Psoas muscle (tissue), 8 donors: ENCODE measurements around the gene TEKT5. TPM values are rescaled to one million over a fixed set of nuclear protein-coding genes. Genes with fewer than 3 reads are reported as not detected.
"Not testable (repeated sequence)": the region's sequence is repeated elsewhere in the genome, so short reads cannot be mapped to it uniquely, and the experiment has no call there.

Source experiments
- ATAC-seq, 4 donors: fragments of 200-7000 bp; cut with Tn5 transposase; one replicate each; pipeline ENCODE4 v1.9.1; 2020; ENCODE audit warnings: moderate library complexity in 3 of 4, mild to moderate bottlenecking in 2 of 4
- DNase-seq, 2 donors: peaks; one replicate each; pipeline ENCODE4 v3.0.0-alpha.2; 2020
- H3K27ac ChIP-seq: fragments of 200-600 bp; one replicate; pipeline ENCODE4 v1.8.0; 2022
- H3K27me3 ChIP-seq, 3 donors: fragments of 200-600 bp in 1 of 3; one replicate each; pipeline versions ENCODE4 v1.6.1 to v1.8.0; 2013 to 2022; ENCODE audit warnings: low read length in 2 of 3, mild to moderate bottlenecking in 2 of 3, moderate library complexity in 1 of 3; ENCODE audit not compliant: insufficient read depth in 3 of 3
- H3K36me3 ChIP-seq, 2 donors: fragments of 200-600 bp in 1 of 2; one replicate each; pipeline versions ENCODE4 v1.6.1 to v1.8.0; 2013 to 2022; ENCODE audit warnings: low read depth in 1 of 2, mild to moderate bottlenecking in 1 of 2, moderate library complexity in 1 of 2; ENCODE audit not compliant: insufficient read depth in 1 of 2
- H3K4me1 ChIP-seq: fragments of 200-600 bp; one replicate; pipeline ENCODE4 v1.8.0; 2022
- H3K4me3 ChIP-seq: fragments of 200-600 bp; one replicate; pipeline ENCODE4 v1.8.0; 2022; ENCODE audit warnings: mild to moderate bottlenecking
- H3K9me3 ChIP-seq: fragments of 200-600 bp; one replicate; pipeline ENCODE4 v1.8.0; 2022
- CTCF ChIP-seq: fragments of 200-600 bp; IDR thresholded peaks from one replicate; pipeline ENCODE4 v1.8.0; 2022; ENCODE audit warnings: antibody characterized with exemption
- WGBS, 3 donors: extraction: QIAGEN DNeasy Blood & Tissue Kit; methylation state at CpG; one replicate each; pipeline versions ENCODE4 v1.1.6 to v1.1.7; 2013; 5-methylcytosine and 5-hydroxymethylcytosine counted together
- intact Hi-C, 2 donors: fragments of 100-400 bp; cut with DNase I; formaldehyde crosslinking; loops; one replicate each; pipeline versions ENCODE4 v1.11.0 to v1.14.2; 2022
- long read RNA-seq, 2 donors: library from polyadenylated mRNA; unstranded; transcript quantifications; one replicate each; pipeline ENCODE4 v2.0.0, GENCODE V29; 2021
- polyA plus RNA-seq, 3 donors: library from polyadenylated mRNA; stranded (reverse); fragments of 200-250 nt; gene quantifications; one replicate each; pipeline ENCODE4 v1.2.3, GENCODE V29; 2013
- total RNA-seq, 4 donors: library from RNA; stranded (reverse); fragmentation: NEBNext Ultra II Directional in 2 of 4; extraction: Animal tissue kit (Norgen Biotek cat#: 25700) in 2 of 4; gene quantifications; one replicate each; pipeline versions ENCODE4 v1.2.1 to v1.2.4, GENCODE V29; 2021 to 2023
- donor health status: healthy with polysubstance abuse.
- donor health status: DM: no; HTN: no; CAD: no; lungs with moderate emphysema.
- donor health status: Bipolar disorder and iron deficiency.
- donor health status: healthy.
- donor health status: DM: yes; HTN: yes; CAD: no.
- donor health status: DM: no; HTN: no; CAD: no.
- donor health status: DM: no; HTN: no; CAD: no.
- donor health status: DM: yes; HTN: yes; CAD: no.

TEKT5 gene
- total RNA-seq (not detected), polyA plus RNA-seq (not detected)
- long read RNA-seq, donor 1 = 0 reads
- long read RNA-seq, donor 2 = 0 reads

GRCh38 chr16:10694830-10695229 lies at the start of gene TEKT5:
Gene TEKT5 (minus strand): TSS chr16:10694930. CDS start chr16:10694873, 57 bp downstream.
- H3K27ac ChIP-seq = no peak within 1 kb of the TSS
- H3K36me3 ChIP-seq = no peaks in the 10 kb centered on the region
- WGBS, 3 donors = 68 to 80% (median 74%) methylated on average over 5 of the region's 5 CpGs
- TF ChIP-seq CTCF = no peak
- intact Hi-C loops = no loop called here
- H3K9me3 ChIP-seq = no peaks in the 10 kb centered on the region
- H3K27me3 ChIP-seq = peaks cover 0 to 3% (median 0%) of the 10 kb centered on the region in 3 donors
- no peak for ATAC-seq
- no peak within 1 kb of the TSS for H3K4me3 ChIP-seq
- H3K4me1 ChIP-seq = no peaks in the 10 kb centered on the region
- no peak for DNase-seq

GRCh38 chr16:10743610-10744369 lies 49.1 kb upstream of the TEKT5 start, which contains the start of gene NUBP1:
Gene NUBP1 (plus strand): TSS chr16:10743842. CDS start chr16:10743864, 22 bp downstream.
- Histone ChIP-seq H3K27me3 (no peaks in the 10 kb centered on the region), H3K27ac (peak within 1 kb of the TSS; percentile 86), H3K4me1 (peaks cover 23% of the 10 kb centered on the region), H3K36me3 (peaks cover 6 to 21% of the 10 kb centered on the region in 2 donors), H3K4me3 (peak within 1 kb of the TSS; percentile 58), H3K9me3 (no peaks in the 10 kb centered on the region)
- ATAC-seq (peak; percentile 97 to 98 (median 98)), DNase-seq (peak; percentile 99)
- no peak for TF ChIP-seq CTCF
- intact Hi-C loops = loop anchor here (5.0 to 10.0 kb wide), 3 partner anchors 166 to 1946 kb away; partner anchors contain the start of genes PMM2 (in 1 of the 2) and TMEM186 (in 1 of the 2)
- 0 to 1% (median 0%) methylated on average over 55 to 57 of the region's 57 CpGs for WGBS, 3 donors

GRCh38 chr16:10743227-10743609 lies 48.5 kb upstream of the TEKT5 start:
- H3K4me1 ChIP-seq = peaks cover 29% of the 10 kb centered on the region
- ATAC-seq = no peak
- no peak for TF ChIP-seq CTCF
- H3K36me3 ChIP-seq = peaks cover 6 to 15% of the 10 kb centered on the region in 2 donors
- intact Hi-C loops = loop anchor here (5.0 to 10.0 kb wide), 3 partner anchors 166 to 1946 kb away; partner anchors contain the start of genes PMM2 (in 1 of the 2) and TMEM186 (in 1 of the 2)
- no peak for DNase-seq
- H3K4me3 ChIP-seq = peak overlapping the region; percentile 58
- H3K27me3 ChIP-seq = no peaks in the 10 kb centered on the region
- no peaks in the 10 kb centered on the region for H3K9me3 ChIP-seq
- WGBS, 3 donors = 29 to 31% (median 30%) methylated on average over 5 of the region's 5 CpGs
- H3K27ac ChIP-seq = peak overlapping the region; percentile 86

GRCh38 chr16:10741844-10742243 lies 47.1 kb upstream of the TEKT5 start:
- peaks cover 39% of the 10 kb centered on the region for H3K4me1 ChIP-seq
- H3K9me3 ChIP-seq = no peaks in the 10 kb centered on the region
- peak overlapping the region; percentile 28 for H3K27ac ChIP-seq
- no peak for ATAC-seq
- 48 to 54% (median 53%) methylated on average over 4 of the region's 4 CpGs for WGBS, 3 donors
- intact Hi-C loops = loop anchor here (2.0 to 10.0 kb wide), 4 partner anchors 165 to 1945 kb away; partner anchors contain the start of genes PMM2 (in 1 of the 2) and TMEM186 (in 1 of the 2)
- no peak for DNase-seq
- no peak for TF ChIP-seq CTCF
- peaks cover 0 to 4% of the 10 kb centered on the region in 2 donors for H3K36me3 ChIP-seq
- no peaks in the 10 kb centered on the region for H3K27me3 ChIP-seq
- H3K4me3 ChIP-seq = no peak overlapping the region

- H3K27ac ChIP-seq, DNase-seq, H3K36me3 ChIP-seq, ATAC-seq, H3K9me3 ChIP-seq, H3K27me3 ChIP-seq, H3K4me3 ChIP-seq: not testable (repeated sequence)
- intact Hi-C loops = loop anchor here (2.0 to 10.0 kb wide), 4 partner anchors 164 to 1944 kb away; partner anchors contain the start of genes PMM2 (in 1 of the 2) and TMEM186 (in 1 of the 2)
- peaks cover 39% of the 10 kb centered on the region for H3K4me1 ChIP-seq
- WGBS, 3 donors = 95 to 96% (median 96%) methylated on average over 10 of the region's 10 CpGs
Observed at GRCh38 chr16:10741249-10741648, 46.5 kb upstream of the TEKT5 start.
